CD4-positive, alpha-beta T cell (primary cell): ENCODE data around the gene CDIPT. TPM values are rescaled to one million over a fixed set of nuclear protein-coding genes. Genes with fewer than 3 reads are reported as not detected.
"Not testable (repeated sequence)": the region's sequence is repeated elsewhere in the genome, so short reads cannot be mapped to it uniquely, and the experiment has no call there.

Experiments
- ATAC-seq: fragments of 200-7000 bp; cut with Tn5 transposase; one replicate; pipeline ENCODE4 v1.10.0; 2022; ENCODE audit warnings: mild to moderate bottlenecking; ENCODE audit not compliant: poor library complexity
- CTCF ChIA-PET: fragments of 350-600 bp; sonication (Branson Sonifier 250); formaldehyde crosslinking; loops from one replicate; lab custom pipeline; 2021; ENCODE audit warnings: antibody characterized with exemption, inconsistent platforms; lab: Charles Lee
- POLR2A ChIA-PET: fragments of 350-600 bp; sonication (Branson Sonifier 250); formaldehyde crosslinking; loops from one replicate; lab custom pipeline; 2021; ENCODE audit warnings: antibody characterized with exemption, inconsistent platforms; lab: Charles Lee
- DNase-seq, 14 experiments: peaks; one replicate each; pipeline ENCODE4 v3.0.0-alpha.2; 2013 to 2020; ENCODE audit warnings: mixed read lengths in 2 of 14
- H3K27ac ChIP-seq, 2 donors: one replicate each; pipeline versions ENCODE4 v1.5.1 to v1.7.0; 2013; ENCODE audit warnings: low read length in 2 of 2, low read depth in 1 of 2, mild to moderate bottlenecking in 1 of 2
- H3K27me3 ChIP-seq, 2 experiments: 1 replicate in 1 of 2; 2 replicates in 1 of 2; pipeline versions ENCODE4 v1.6.1 to v1.7.0; 2013; ENCODE audit warnings: low read length in 2 of 2, control low read depth in 1 of 2, mild to moderate bottlenecking in 1 of 2, moderate library complexity in 1 of 2; ENCODE audit not compliant: insufficient read depth in 2 of 2, control insufficient read depth in 1 of 2
- H3K36me3 ChIP-seq: one replicate; pipeline ENCODE4 v1.6.1; 2013; ENCODE audit warnings: low read length, control low read depth; ENCODE audit not compliant: insufficient read depth
- H3K4me1 ChIP-seq: one replicate; pipeline ENCODE4 v1.6.1; 2013; ENCODE audit warnings: low read length, control low read depth; ENCODE audit not compliant: insufficient read depth
- H3K4me3 ChIP-seq: one replicate; pipeline ENCODE4 v1.5.1; 2013; ENCODE audit warnings: mild to moderate bottlenecking, low read length, moderate library complexity
- H3K9me3 ChIP-seq, 2 experiments: 1 replicate in 1 of 2; 2 replicates in 1 of 2; pipeline versions ENCODE4 v1.6.1 to v1.7.0; 2013; ENCODE audit warnings: low read length in 2 of 2, mild to moderate bottlenecking in 2 of 2, control low read depth in 1 of 2, moderate library complexity in 1 of 2; ENCODE audit not compliant: control insufficient read depth in 1 of 2, insufficient read depth in 1 of 2
- H3K27ac Mint-ChIP-seq: one replicate; pipeline ENCODE4 v1.8.0; 2020; ENCODE audit warnings: mixed read lengths
- H3K27me3 Mint-ChIP-seq: one replicate; pipeline ENCODE4 v1.8.0; 2021; ENCODE audit warnings: mixed read lengths
- H3K36me3 Mint-ChIP-seq: one replicate; pipeline ENCODE4 v1.8.0; 2021; ENCODE audit warnings: low read depth, mixed read lengths
- H3K4me1 Mint-ChIP-seq: one replicate; pipeline ENCODE4 v1.8.0; 2021; ENCODE audit warnings: low read depth, mixed read lengths
- H3K4me3 Mint-ChIP-seq: one replicate; pipeline ENCODE4 v1.8.0; 2020; ENCODE audit warnings: mild to moderate bottlenecking, mixed read lengths
- H3K9me3 Mint-ChIP-seq: one replicate; pipeline ENCODE4 v1.8.0; 2020; ENCODE audit warnings: mixed read lengths
- intact Hi-C, 2 experiments: fragments of 100-400 bp; cut with DNase I in 1 of 2; cut with micrococcal nuclease in 1 of 2; formaldehyde crosslinking; loops; one replicate each; pipeline versions ENCODE4 v1.15.1 to v1.9.0; 2023 to 2025; cut with DNase I, micrococcal nuclease
- total RNA-seq, 174 experiments: library from RNA in 2 of 174; stranded (reverse) in 2 of 174; gene quantifications; one replicate each; pipeline ENCODE4 v1.2.3 and lab custom pipeline; 2021 to 2026
- TF ChIP-seq, protein P1 (sequence below): fragments of 200-600 bp; IDR thresholded peaks from one replicate; pipeline ENCODE4 v1.8.0; 2022; ENCODE audit warnings: antibody characterized with exemption, mild to moderate bottlenecking

The CDIPT gene
- total RNA-seq, 2 experiments from 2014 or later, result 25.7 to 27.0 TPM

DNA sequence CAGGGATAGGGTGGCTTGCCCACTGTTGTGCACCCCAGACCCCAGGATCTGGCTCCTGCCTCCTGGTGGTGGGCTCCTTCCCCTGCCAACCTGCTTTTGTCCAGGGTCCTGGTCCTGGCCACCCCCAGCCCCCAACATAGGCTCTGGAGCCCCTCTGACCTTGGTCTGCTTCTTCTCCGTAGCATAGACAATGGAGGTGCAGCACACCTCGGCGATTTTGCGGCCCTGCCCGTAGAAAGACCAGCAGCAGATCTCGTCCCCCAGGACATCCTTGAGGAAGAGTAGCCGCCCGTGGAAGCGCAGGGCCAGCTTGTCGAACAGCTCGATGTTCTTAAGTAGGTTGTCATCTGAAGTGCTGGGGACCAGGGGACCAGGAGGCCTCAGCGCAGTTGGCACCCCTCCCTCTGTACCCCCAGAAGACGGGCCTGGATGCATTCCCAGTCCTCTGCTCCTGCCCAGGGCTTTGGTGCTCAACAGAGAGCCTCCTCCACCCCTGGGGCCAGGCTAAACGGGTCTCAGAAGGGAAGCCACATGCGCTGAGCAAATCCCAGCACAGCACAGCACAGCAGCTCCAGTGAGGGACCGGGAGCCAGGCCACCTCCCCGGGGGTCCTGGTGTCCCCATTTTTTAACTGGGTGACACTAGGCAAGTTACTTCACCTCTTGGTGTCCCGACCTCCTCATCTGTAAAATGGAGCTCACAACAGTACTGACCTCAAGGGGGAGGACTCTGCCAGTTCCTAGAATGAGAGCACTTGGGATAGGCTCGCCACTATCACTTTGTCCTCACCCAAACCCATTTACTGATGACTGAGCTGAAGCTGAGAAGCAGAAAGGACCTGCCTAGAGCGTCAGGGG lies 48.0 kb upstream of the CDIPT start:
- Mint-ChIP-seq H3K4me3 (no peak overlapping the region), H3K27ac (no peak overlapping the region), H3K4me1 (no peaks in the 10 kb centered on the region), H3K36me3 (peaks cover 36% of the 10 kb centered on the region), H3K27me3 (no peaks in the 10 kb centered on the region), H3K9me3 (no peaks in the 10 kb centered on the region)
- ChIA-PET POLR2A (interaction anchor here (2.4 kb wide), 1 partner anchor 15 kb away, joined by 8 read pairs; the partner anchor contains the start of gene KCTD13), CTCF (no interaction called here)
- no peaks in the 10 kb centered on the region for H3K27me3 ChIP-seq
- H3K27ac ChIP-seq, result no peak overlapping the region
- H3K4me3 ChIP-seq, result no peak overlapping the region
- no peak for DNase-seq
- no peak for ATAC-seq
- intact Hi-C loops, result no loop called here
- peaks cover 2% of the 10 kb centered on the region for H3K4me1 ChIP-seq
- H3K36me3 ChIP-seq, result peaks cover 10% of the 10 kb centered on the region
- TF ChIP-seq, protein P1, sequence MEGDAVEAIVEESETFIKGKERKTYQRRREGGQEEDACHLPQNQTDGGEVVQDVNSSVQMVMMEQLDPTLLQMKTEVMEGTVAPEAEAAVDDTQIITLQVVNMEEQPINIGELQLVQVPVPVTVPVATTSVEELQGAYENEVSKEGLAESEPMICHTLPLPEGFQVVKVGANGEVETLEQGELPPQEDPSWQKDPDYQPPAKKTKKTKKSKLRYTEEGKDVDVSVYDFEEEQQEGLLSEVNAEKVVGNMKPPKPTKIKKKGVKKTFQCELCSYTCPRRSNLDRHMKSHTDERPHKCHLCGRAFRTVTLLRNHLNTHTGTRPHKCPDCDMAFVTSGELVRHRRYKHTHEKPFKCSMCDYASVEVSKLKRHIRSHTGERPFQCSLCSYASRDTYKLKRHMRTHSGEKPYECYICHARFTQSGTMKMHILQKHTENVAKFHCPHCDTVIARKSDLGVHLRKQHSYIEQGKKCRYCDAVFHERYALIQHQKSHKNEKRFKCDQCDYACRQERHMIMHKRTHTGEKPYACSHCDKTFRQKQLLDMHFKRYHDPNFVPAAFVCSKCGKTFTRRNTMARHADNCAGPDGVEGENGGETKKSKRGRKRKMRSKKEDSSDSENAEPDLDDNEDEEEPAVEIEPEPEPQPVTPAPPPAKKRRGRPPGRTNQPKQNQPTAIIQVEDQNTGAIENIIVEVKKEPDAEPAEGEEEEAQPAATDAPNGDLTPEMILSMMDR, result no peak
- no peaks in the 10 kb centered on the region for H3K9me3 ChIP-seq

DNA sequence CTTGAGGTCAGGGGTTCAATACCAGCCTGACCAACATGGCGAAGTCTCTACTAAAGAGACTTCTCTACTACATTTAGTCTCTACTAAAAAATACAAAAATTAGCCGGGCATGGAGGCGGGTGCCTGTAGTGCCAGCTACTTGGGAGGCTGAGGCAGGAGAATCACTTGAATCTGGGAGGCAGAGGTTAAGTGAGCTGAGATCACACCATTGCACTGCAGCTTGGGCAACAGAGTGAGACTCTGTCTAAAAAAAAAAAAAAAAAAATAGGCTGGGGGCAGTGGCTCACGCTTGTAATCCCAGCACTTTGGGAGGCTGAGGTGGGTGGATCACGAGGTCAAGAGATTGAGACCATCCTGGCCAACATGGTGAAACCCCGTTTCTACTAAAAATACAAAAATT lies 46.8 kb upstream of the CDIPT start:
- H3K27ac ChIP-seq, H3K36me3 ChIP-seq, H3K4me1 Mint-ChIP-seq, intact Hi-C loops, H3K4me3 ChIP-seq, H3K4me1 ChIP-seq, DNase-seq, CTCF ChIA-PET, H3K9me3 Mint-ChIP-seq, H3K27me3 Mint-ChIP-seq, ATAC-seq, H3K27ac Mint-ChIP-seq, H3K9me3 ChIP-seq, H3K4me3 Mint-ChIP-seq, H3K27me3 ChIP-seq: not testable (repeated sequence)
- peaks cover 27% of the 10 kb centered on the region for H3K36me3 Mint-ChIP-seq
- POLR2A ChIA-PET, result interaction anchor here (0.8 to 2.4 kb wide), 2 partner anchors 16 to 102 kb away, joined by 4 to 8 read pairs; partner anchors contain the start of gene KCTD13

DNA sequence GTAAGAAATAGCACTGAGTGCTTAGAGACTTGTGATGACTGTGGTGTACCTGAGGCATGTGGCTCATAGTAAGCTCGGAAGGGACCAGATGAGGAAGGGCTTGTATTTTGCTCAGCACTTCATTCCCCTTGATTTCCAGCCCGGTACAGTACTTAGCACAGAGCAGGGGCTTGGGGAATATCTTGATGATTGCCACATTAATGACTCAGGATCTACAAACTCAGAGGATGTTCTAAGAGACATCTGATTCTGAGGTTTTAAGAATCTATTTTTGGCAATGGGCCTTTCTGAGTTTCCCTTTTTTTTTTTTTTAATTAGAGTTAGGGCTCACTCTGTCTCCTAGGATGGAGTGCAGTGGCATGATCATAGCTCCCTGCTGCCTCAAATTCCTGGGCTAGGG lies 46.4 kb upstream of the CDIPT start:
- POLR2A ChIA-PET, result interaction anchor here (0.8 to 2.4 kb wide), 2 partner anchors 17 to 102 kb away, joined by 4 to 8 read pairs; partner anchors contain the start of gene KCTD13
- H3K4me1 ChIP-seq, result peaks cover 2% of the 10 kb centered on the region
- no peak overlapping the region for H3K27ac ChIP-seq
- CTCF ChIA-PET, result no interaction called here
- no peaks in the 10 kb centered on the region for H3K4me1 Mint-ChIP-seq
- H3K9me3 Mint-ChIP-seq, result no peaks in the 10 kb centered on the region
- no peak overlapping the region for H3K4me3 ChIP-seq
- H3K27me3 ChIP-seq, result no peaks in the 10 kb centered on the region
- peaks cover 8% of the 10 kb centered on the region for H3K36me3 ChIP-seq
- H3K36me3 Mint-ChIP-seq, result peaks cover 22% of the 10 kb centered on the region
- H3K9me3 ChIP-seq, result no peaks in the 10 kb centered on the region
- intact Hi-C loops, result no loop called here
- no peak for ATAC-seq
- TF ChIP-seq, protein P1, result no peak
- H3K4me3 Mint-ChIP-seq, result no peak overlapping the region
- no peak overlapping the region for H3K27ac Mint-ChIP-seq
- no peaks in the 10 kb centered on the region for H3K27me3 Mint-ChIP-seq
- DNase-seq, result no peak
